ENCODE data around the gene L3MBTL4.

The L3MBTL4 gene

DNA sequence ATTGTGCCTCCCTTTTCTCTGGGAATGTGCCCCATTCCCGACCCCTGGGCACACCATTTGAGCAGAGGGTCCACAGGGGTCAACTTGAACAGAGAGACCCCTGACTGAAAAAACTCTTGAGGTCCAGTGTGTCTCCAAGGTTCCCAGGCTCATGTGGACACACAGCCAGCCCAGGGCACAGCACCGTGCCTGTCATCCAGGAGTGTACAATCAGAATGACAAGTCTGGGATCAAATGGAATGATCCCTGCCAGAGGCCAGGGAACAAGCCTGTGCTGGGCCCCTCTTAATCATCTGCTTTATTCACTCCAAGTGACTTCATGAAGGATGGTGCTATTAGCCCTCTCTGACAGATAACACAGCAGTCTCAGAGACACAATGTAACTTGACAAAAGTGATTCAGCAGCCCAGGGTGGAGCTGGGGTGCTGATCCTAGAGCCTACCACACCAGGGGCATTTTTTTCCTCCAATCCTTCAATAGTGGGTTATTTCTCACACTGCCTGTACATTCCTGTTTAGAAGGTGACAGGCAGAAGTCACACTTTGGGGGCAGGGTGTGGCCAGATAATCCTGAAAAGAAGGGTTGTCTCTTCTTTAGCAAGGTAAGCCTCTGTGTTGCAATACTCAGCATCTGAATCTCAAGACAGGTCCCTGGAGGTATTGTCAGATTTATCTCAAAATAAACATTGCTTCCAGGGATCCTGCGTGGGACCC, 435.4 kb downstream of the L3MBTL4 start:
- no peak for DNase-seq

DNA sequence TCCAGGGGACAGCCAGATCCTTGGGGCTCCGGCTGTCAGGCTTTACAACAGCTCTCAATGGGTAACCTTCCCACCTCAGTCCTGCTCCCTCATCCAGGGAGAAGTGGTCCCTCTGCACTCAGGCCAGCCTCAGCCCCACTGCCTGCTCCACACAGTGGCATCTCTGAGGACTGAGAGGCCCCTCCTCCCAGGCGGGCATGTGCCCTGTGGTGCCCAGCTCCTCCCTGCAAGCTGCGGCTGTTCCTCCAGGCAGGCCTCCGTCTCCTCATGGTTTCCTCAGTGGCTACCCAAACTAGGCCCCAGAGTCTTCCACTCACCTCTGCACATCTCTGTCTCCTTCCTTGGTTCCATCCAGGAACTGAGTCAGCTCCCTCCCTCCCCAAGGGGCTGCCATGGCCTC, 437.7 kb downstream of the L3MBTL4 start:
- no peak for DNase-seq

DNA sequence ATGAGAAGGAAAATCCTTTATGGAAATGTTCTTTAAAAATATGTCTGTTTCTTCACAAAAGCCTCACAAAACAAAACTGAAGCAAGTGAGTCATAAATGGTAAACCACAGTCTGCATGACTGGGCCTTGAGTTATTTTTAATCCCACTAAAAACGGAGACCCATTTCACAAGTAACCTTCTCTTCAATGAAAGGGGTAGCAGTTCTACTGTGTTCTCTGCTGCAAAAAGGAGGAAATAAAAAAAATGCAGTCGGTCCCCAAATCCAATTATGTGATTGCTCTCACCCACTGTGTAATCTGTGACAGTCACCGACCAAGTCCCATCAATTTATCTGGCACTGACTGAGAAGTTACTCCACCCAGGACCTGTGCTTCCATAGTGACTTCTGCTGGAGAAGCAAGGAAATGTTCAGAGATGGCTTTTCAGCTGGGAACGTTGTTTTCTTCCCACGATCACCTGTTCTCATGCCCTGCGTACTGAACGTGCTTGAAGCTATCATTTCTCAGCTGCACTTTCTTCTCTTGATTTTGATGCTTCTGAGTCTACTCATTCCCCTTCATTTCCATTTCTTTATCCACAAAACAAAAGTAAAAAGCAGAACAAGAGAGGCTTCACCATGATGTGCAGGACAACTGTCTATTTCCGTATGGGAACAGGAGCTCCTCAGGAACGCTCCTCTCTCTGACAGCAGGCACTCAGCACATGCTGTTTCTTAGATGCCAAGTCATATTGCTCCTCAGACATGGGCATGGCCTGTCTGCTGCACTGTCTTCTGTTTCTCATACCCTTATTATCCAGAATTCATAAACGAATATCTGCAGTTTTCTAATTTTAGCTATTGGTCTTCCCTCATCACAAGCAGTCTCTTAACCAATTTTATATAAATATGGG, 439.4 kb downstream of the L3MBTL4 start:
- no peak for DNase-seq

- DNase-seq: no peak
These were observed 440.0 kb downstream of the L3MBTL4 start for GRCh38 chr18:5974696-5975095.

DNA sequence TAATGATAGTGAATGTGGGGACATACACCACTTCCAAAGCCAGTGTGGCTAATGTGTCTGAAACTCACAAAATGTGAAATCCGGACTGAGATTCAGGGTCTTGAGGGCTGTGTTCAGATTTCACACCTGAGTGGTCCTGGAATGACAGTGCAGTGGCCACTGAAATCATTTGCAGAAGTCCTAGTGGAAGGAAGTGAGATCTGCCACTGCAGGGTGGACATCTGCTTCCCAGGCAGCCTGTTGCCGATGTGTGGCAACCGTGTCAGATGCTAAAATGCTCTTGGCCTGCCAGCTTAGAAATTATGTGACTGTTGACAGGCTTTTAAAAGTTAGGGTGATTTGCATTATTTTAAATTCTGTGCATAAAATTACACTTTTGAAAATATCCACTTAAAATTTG, 441.6 kb downstream of the L3MBTL4 start:
- no peak for DNase-seq

DNA sequence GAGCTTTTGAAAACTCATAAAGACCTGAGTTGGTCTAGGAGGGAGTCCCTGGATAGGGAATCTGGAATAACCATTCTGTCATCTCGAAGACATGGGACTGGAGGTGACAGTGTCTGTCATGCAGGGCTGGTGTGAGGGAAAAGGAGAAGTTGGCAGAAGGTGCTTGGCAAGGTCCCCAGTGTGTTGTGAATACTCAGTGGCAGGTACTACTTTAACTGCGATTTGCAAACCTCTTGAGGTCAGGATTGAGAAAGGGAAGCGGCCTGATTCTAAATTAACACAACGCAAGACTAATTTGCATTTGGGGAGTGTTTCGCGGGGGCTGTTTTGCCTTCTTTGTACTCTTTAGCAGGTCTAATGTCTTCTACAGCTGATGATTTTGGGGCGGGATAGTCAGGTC, 442.4 kb downstream of the L3MBTL4 start:
- DNase-seq: no peak

DNA sequence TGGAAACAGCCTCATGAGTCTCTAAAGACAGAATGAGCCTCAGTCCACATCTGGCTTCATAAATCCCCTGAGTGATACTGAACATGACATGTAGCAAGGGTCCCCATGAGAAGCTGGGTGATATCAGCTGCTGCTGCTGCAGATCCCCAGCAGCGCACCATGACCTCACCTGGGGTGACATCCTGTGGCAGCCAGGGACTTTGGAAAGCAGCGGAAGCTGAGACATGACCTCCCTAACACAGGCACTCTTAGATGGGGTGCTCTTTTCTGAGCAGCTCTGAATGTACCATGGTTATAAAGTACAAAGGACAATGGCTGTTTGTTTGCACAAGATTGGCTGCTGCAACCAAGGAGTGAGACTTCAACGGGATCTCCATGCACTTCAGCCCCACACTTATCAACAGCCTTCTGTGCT, 444.7 kb downstream of the L3MBTL4 start:
- no peak for DNase-seq

GRCh38 chr18:5969355-5969988, 445.2 kb downstream of the L3MBTL4 start:
- no peak for DNase-seq

DNA sequence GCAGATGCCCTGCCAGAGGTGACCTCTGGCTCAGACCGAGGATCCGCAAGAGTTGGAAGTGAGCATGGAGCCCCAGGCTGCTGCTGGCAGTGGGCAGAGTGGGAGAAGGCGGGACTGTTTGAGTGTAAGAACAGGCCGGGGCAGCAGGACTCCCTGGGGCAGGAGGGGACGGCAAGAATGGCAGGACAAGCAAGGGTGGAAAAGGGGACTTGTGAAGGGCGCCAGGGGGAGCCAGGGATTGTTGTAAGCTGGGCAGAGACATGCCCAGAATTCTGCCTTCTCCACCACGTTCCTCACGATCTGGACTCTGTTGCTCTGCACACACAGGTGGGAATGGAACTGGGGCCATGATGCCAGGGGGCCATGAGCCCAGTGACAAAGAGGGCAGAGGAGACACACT, 447.0 kb downstream of the L3MBTL4 start:
- DNase-seq: no peak

DNA sequence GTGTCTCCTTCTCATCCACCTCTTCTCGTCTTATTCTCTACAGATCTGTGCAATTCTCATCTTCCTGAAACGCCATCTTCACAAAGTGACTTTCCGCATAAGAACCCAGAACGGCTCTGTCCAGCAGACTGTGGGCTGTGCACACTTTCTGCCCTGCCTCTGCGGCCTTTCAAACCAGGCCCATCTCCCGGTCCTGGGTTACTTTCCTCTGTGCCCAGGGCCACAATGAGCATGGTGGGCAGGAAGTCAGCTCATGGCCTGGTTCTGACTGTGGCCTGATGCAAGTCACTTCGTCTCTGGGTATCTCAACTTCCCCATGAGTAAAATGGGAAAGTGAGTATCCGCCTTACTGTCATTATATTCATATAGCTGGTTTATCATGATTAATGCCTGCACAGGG, 447.7 kb downstream of the L3MBTL4 start:
- DNase-seq: no peak

GRCh38 chr18:5966514-5966913, 448.2 kb downstream of the L3MBTL4 start:
- DNase-seq: no peak

- DNase-seq: no peak
These were observed 449.7 kb downstream of the L3MBTL4 start for GRCh38 chr18:5964996-5965395.

DNA sequence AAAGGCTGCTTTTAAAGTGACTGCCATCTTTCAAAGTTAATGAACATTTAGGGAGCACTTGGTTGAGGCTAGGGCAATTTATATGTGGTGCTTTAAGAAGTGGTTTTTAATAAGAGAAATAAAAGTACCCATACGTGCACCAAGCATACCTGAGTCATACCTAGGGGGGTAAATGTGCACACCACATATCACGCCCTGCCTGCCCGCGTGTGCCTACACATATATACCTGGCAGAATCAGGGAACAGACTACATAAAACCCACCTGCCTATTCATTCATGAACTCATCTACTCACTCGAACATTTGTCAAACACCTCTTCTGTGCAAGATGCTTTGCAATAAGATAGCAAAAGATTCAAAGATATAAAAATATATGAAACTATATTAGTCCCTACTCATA, 450.1 kb downstream of the L3MBTL4 start:
- no peak for DNase-seq

DNA sequence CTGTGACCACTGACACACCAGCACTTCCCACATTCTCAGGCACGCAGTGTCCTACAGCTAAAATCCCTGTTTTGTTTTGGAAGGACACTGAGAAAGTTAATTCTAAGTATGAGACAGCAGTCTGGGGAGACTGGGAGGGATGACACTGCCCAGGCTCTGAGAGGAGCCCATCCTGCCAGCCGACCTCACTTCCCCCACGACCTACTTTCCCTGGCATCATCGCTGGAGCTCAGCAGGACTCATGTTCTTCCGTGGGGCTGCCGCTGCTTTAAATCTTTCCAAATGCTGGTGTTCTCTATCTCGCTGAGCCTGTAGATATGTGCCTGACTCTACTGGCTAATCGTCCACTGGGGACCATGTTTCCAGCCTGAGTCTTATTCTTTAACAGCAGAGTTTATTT, 450.6 kb downstream of the L3MBTL4 start:
- no peak for DNase-seq

DNA sequence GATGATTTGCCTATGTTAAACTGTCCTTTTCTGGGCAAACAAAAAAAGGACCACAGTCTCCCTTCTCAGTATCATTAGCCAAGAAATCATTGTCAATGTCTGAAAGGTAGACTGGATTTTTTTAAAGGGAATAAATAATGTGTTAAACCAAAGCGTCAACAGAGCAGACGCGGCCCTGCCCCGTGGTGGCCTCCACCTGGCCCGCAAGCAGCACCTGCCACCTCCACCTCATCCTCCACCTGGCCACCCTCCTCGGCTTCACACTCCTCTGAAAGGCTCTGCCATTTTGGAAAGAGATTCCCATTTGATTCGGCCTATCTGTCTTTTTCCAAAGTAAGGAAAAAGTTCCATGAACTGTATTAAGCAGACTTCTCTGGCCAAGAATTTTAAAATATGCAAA, 451.4 kb downstream of the L3MBTL4 start:
- DNase-seq: no peak

- DNase-seq: no peak
These were observed 452.3 kb downstream of the L3MBTL4 start for GRCh38 chr18:5962362-5962761.

GRCh38 chr18:5961828-5962150, 452.9 kb downstream of the L3MBTL4 start:
- DNase-seq: no peak

DNA sequence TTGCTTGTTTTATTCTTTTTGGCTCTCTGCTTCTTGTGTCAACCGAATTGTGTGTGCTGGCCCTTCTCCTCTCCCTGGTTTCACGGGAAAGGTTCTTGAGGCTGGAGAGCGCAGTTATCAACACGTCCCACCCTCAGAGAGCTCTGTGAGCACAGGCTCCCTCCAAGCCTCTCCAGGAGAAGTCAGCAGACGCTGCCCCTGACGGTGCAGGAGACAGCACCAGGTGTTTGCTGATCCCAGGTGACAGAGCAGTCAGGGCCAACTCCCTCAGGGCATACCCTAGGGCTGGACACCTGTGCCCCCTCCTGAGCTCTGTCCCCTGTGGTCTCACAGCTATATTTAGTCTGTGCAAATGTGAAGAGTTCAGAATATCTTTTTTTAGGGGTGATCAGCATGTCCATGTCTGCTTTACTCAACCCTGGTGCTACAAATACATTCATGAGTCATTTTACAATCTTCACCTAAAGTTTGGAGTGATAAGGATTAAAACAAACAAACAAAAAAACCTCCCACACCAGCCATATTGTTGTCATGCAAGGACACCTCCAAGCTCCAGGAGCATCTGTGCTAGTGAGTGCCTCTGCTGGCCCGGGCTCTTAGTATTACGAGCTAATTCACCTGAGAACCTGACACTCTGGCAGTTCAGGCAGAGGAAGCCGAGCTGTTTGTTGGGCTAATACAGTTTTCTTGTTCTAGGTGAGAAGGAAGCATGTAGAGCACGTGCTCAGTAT, 453.4 kb downstream of the L3MBTL4 start:
- DNase-seq: no peak

GRCh38 chr18:5958822-5959221, 455.9 kb downstream of the L3MBTL4 start:
- no peak for DNase-seq

- DNase-seq: no peak
These were observed 458.9 kb downstream of the L3MBTL4 start for GRCh38 chr18:5955861-5956260.

- DNase-seq: no peak
These were observed 463.1 kb downstream of the L3MBTL4 start for GRCh38 chr18:5951515-5952091.

GRCh38 chr18:5948781-5949180, 465.9 kb downstream of the L3MBTL4 start:
- no peak for DNase-seq

DNA sequence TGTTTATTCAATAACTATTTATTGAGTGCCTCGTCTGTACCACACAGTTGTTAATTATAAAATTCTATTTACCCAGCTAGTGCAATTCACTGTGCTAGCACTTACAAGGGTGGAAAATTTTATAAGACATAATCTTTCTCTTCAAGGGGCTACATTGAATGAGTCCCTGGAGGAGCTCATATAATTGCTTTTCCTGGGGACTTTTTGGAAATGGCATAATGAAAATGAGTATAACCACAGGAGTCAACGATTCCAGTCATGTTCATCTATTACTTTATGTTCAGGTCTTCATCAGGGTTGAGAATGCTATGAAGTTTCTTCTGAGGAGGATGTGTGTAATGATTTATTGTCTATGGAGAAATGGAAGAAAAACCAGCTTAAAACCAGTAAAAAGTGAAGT, 466.5 kb downstream of the L3MBTL4 start:
- no peak for DNase-seq
